K562 (cell line): Measurements from ENCODE around the gene MLLT6. TPM values are rescaled to one million over a fixed set of nuclear protein-coding genes. Genes with fewer than 3 reads are reported as not detected.
A peak's percentile ranks its signal among the peaks of the same experiment; 100 is the strongest.

Experiments used
- ATAC-seq: fragments of 200-7000 bp; cut with Tn5 transposase; 3 replicates; pipeline ENCODE4 v1.9.1; 2020; ENCODE audit warnings: moderate library complexity
- BruUV-seq: library from RNA; stranded (reverse); fragments of 400-500 nt; replicated peaks from 2 replicates; lab custom pipeline; 2021; lab: Mats Ljungman, UMichigan
- CTCF ChIA-PET: fragments of 300-600 bp; formaldehyde crosslinking; extraction: SDS; loops from one replicate; lab custom pipeline; 2021; ENCODE audit warnings: low intra/inter-chr PET ratio; lab: Yijun Ruan, JAX
- POLR2A ChIA-PET: fragments of 300-600, 350-650 bp; sonication (Branson Sonifier 250); formaldehyde crosslinking; extraction: SDS; loops from one replicate; lab custom pipeline; 2021; ENCODE audit warnings: antibody characterized with exemption, inconsistent platforms; lab: Yijun Ruan, JAX
- DNase-seq, 4 experiments: peaks; one replicate each; pipeline versions ENCODE4 v3.0.0 to v3.0.0-alpha.2; 2011 to 2018; ENCODE audit warnings: low spot score in 3 of 4, mixed read lengths in 3 of 4; ENCODE audit errors: extremely low read depth in 1 of 4
- FAIRE-seq: peaks from 2 replicates; lab custom pipeline; 2011; peaks lifted over from hg19 to GRCh38; lab: Jason Lieb, UNC
- H2AFZ ChIP-seq: 2 replicates; pipeline ENCODE4 v1.6.0; 2011; ENCODE audit warnings: low read depth, low read length, control low read depth, inconsistent platforms
- H3K27ac ChIP-seq: fragments of 200-600 bp; 3 replicates; pipeline ENCODE4 v1.8.0; 2011; ENCODE audit warnings: low read depth, mild to moderate bottlenecking, control low read depth, inconsistent platforms, low read length, moderate library complexity, mixed read lengths; ENCODE audit errors: extremely low read depth
- H3K27me3 ChIP-seq, 2 experiments: fragments of 300-600 bp in 1 of 2; 2 replicates in 1 of 2; 3 replicates in 1 of 2; pipeline versions ENCODE4 v1.6.0 to v1.8.0; 2011; ENCODE audit warnings: inconsistent platforms in 2 of 2, low read length in 2 of 2, mild to moderate bottlenecking in 1 of 2, mixed read lengths in 1 of 2, moderate library complexity in 1 of 2; ENCODE audit not compliant: control insufficient read depth in 2 of 2, insufficient read depth in 2 of 2
- H3K36me3 ChIP-seq: fragments of 300-600 bp; 3 replicates; pipeline ENCODE4 v1.8.0; 2011; ENCODE audit warnings: mild to moderate bottlenecking, low read length, inconsistent platforms; ENCODE audit not compliant: control insufficient read depth, insufficient read depth
- H3K4me1 ChIP-seq, 2 experiments: fragments of 200-600 bp in 1 of 2; replicated peaks in 1 of 2; 2 replicates in 1 of 2; 3 replicates in 1 of 2; pipeline versions ENCODE4 v1.5.1 to v1.8.0; 2011; ENCODE audit warnings: inconsistent platforms in 2 of 2, low read length in 2 of 2, mild to moderate bottlenecking in 1 of 2, mixed read lengths in 1 of 2, moderate library complexity in 1 of 2; ENCODE audit not compliant: control insufficient read depth in 2 of 2, insufficient read depth in 2 of 2
- H3K4me2 ChIP-seq: 2 replicates; pipeline ENCODE4 v1.6.1; 2011; ENCODE audit warnings: low read length, control low read depth, inconsistent platforms, mixed read lengths; ENCODE audit not compliant: insufficient read depth
- H3K4me3 ChIP-seq: fragments of 200-600 bp; sonication (generic), shearing (Covaris generic); 2 replicates; pipeline ENCODE4 v1.5.1; 2016; ENCODE audit warnings: control low read depth, inconsistent platforms
- H3K79me2 ChIP-seq: fragments of 200-600 bp; 3 replicates; pipeline ENCODE4 v1.8.0; 2011; ENCODE audit warnings: low read length, inconsistent platforms; ENCODE audit not compliant: control insufficient read depth, insufficient read depth
- H3K9ac ChIP-seq, 2 experiments: 2 replicates each; pipeline versions ENCODE4 v1.6.0 to v1.6.1; 2011; ENCODE audit warnings: low read depth in 2 of 2, low read length in 2 of 2, control low read depth in 1 of 2, inconsistent platforms in 1 of 2, mild to moderate bottlenecking in 1 of 2, mixed read lengths in 1 of 2; ENCODE audit not compliant: insufficient read depth in 1 of 2
- H3K9me1 ChIP-seq: one replicate; pipeline ENCODE4 v1.6.0; 2011; ENCODE audit warnings: inconsistent platforms, mild to moderate bottlenecking, low read length, moderate library complexity; ENCODE audit not compliant: control insufficient read depth, insufficient read depth
- H3K9me3 ChIP-seq: replicated peaks from 2 replicates; pipeline ENCODE4 v1.5.1; 2011; ENCODE audit warnings: low read depth, low read length, inconsistent platforms; ENCODE audit not compliant: control insufficient read depth, insufficient read depth
- H4K20me1 ChIP-seq: replicated peaks from 2 replicates; pipeline ENCODE4 v1.6.1; 2011; ENCODE audit warnings: low read length, inconsistent platforms, mixed read lengths; ENCODE audit not compliant: control insufficient read depth, insufficient read depth
- ARID1B ChIP-seq: fragments of 450-650 bp; IDR thresholded peaks from 2 replicates; pipeline ENCODE4 v1.6.1; 2016; ENCODE audit warnings: antibody characterized with exemption, mild to moderate bottlenecking, inconsistent platforms
- GTF2E2 ChIP-seq: fragments of 200-800 bp; sonication (Bioruptor generic); IDR thresholded peaks from 2 replicates; pipeline ENCODE4 v1.6.1; 2016; ENCODE audit warnings: missing genetic modification characterization, missing compliant biosample characterization
- HNRNPUL1 ChIP-seq: fragments of 200-400 bp; formaldehyde crosslinking; IDR thresholded peaks from 2 replicates; pipeline ENCODE4 v1.6.1; 2017; ENCODE audit warnings: low read length
- HOXB6 ChIP-seq: fragments of 250-450 bp; sonication (Bioruptor Pico); IDR thresholded peaks from 2 replicates; pipeline ENCODE4 v1.5.1; 2022; ENCODE audit warnings: mild to moderate bottlenecking, borderline replicate concordance
- POLR3A ChIP-seq: IDR thresholded peaks from 2 replicates; pipeline ENCODE4 v1.6.1; 2011; ENCODE audit warnings: borderline replicate concordance, mild to moderate bottlenecking, moderate library complexity; ENCODE audit not compliant: insufficient read length, insufficient read depth; ENCODE audit errors: extremely low read depth
- SRSF3 ChIP-seq: fragments of 200-400 bp; formaldehyde crosslinking; IDR thresholded peaks from 2 replicates; pipeline ENCODE4 v1.6.1; 2016; ENCODE audit warnings: mild to moderate bottlenecking, low read length, moderate library complexity; ENCODE audit not compliant: insufficient read depth
- STAG1 ChIP-seq: sonication (generic); formaldehyde crosslinking; IDR thresholded peaks from 2 replicates; pipeline ENCODE4 v1.5.0; 2020; ENCODE audit warnings: missing genetic modification reagents, borderline replicate concordance
- ZNF324 ChIP-seq: fragments of 250-450 bp; sonication (Bioruptor Pico); IDR thresholded peaks from 2 replicates; pipeline ENCODE4 v1.4.0; 2020; ENCODE audit warnings: mild to moderate bottlenecking
- ZNF707 ChIP-seq: fragments of 250-450 bp; sonication (Bioruptor Pico); conservative IDR thresholded peaks from 2 replicates; pipeline ENCODE4 v1.8.0; 2022; ENCODE audit warnings: inconsistent platforms, mild to moderate bottlenecking, moderate library complexity
- WGBS: fragments of 100-300 bp; shearing (Covaris generic); methylation state at CpG from one replicate; pipeline ENCODE4 v1.1.6; 2016; ENCODE audit warnings: low coverage, mixed read lengths; ENCODE audit not compliant: insufficient coverage; ENCODE audit errors: missing lambda C conversion rate; 5-methylcytosine and 5-hydroxymethylcytosine counted together
- in situ Hi-C: fragments of 300-500 bp; cut with MboI; formaldehyde crosslinking; loops from 4 replicates; pipeline ENCODE4 v1.15.0; 2018; ENCODE audit warnings: inconsistent platforms, mixed read lengths
- intact Hi-C: fragments of 100-400 bp; cut with micrococcal nuclease; formaldehyde crosslinking; loops from 2 replicates; pipeline ENCODE4 v1.14.2; 2022
- polyA plus RNA-seq, 8 experiments: library from polyadenylated mRNA; depleted of rRNA in 4 of 8; stranded (reverse) in 5 of 8; unstranded in 3 of 8; fragments of >200 nt; fragmentation: Nextera tagmentation in 2 of 8; fragmentation: Illumina TruSeq in 1 of 8; extraction: Ambion mirVana in 2 of 8; extraction: Trizol in 1 of 8; gene quantifications; 2 replicates each; pipeline versions ENCODE4 v1.2.1 to v1.2.3, GENCODE V29; 2011 to 2014; ENCODE audit warnings: inconsistent platforms in 1 of 8, missing spikeins in 1 of 8
- total RNA-seq, 7 experiments: library from RNA; depleted of rRNA in 6 of 7; stranded (reverse); fragments of >200 nt in 6 of 7; fragmentation: Illumina TruSeq in 2 of 7; extraction: Trizol in 2 of 7; gene quantifications; 2 replicates each; pipeline versions ENCODE4 v1.2.1 to v1.2.3, GENCODE V29; 2011 to 2021; ENCODE audit warnings: low replicate concordance in 1 of 7
- TF ChIP-seq, protein P1 (sequence below), 2 experiments: fragments of 150-350 bp in 1 of 2; IDR thresholded peaks; 2 replicates each; pipeline ENCODE4 v1.6.1; 2012 to 2016; ENCODE audit warnings: low read depth in 2 of 2, low read length in 2 of 2, mild to moderate bottlenecking in 1 of 2, moderate library complexity in 1 of 2

The MLLT6 gene
- total and polyA plus RNA-seq, 9 of the 15 experiments (the other 6 are each of a cell fraction or from before 2014, with no cell fraction given), result 3.1 to 71.7 (median 30.0) TPM

DNA sequence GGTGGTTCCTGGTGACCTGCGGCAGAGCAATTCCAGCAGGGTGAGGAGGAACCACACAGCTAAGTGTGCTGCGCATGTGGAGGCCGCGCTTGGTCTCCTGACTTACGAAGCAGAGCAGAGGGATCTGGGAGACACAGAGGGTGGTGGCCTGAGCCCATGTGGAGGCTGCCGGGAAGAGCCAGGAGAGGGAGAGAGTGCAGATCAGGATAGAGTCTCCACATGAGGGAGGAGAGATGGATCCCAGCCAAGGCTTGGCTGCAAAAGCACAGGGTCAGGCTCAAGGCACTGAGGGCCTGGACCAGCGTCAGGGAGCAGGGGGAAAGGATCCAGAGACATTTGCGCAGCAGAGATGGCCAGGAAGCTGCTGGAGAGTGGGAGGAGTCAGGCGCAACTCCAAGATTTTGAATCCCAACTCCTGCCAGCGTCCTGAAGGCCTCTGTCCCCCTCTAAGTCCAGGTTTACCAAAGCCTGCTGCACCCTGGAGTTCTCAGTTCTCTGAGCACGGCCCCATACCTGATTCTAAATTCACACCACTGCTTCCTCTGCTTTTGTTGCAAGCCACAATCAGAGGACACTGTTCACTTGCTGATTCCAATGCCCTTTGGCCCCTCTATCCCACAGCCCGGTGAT lies 11.3 kb upstream of the MLLT6 start:
- Histone ChIP-seq H3K4me3 (no peak overlapping the region), H2AFZ (no peak overlapping the region), H3K9me1 (no peaks in the 10 kb centered on the region), H4K20me1 (no peaks in the 10 kb centered on the region), H3K4me1 (peaks cover 0 to 18% of the 10 kb centered on the region in 2 experiments; a peak in 2 of 5 replicates), H3K9ac (peak overlapping the region in 1 of 2 experiments; percentile 82; a peak in 2 of 4 replicates), H3K27ac (no peak overlapping the region), H3K36me3 (no peaks in the 10 kb centered on the region), H3K9me3 (no peaks in the 10 kb centered on the region), H3K79me2 (no peaks in the 10 kb centered on the region), H3K4me2 (no peak overlapping the region), H3K27me3 (no peaks in the 10 kb centered on the region)
- DNase-seq (no peak), ATAC-seq (no peak), FAIRE-seq (no peak)
- ChIA-PET CTCF (no interaction called here), POLR2A (interaction anchor here (0.6 kb wide), 1 partner anchor 8 kb away, joined by 3 read pairs; no protein-coding TSS in a partner anchor)
- BruUV-seq, result no TSS peak
- intact Hi-C loops (no loop called here), in situ Hi-C loops (no loop called here)
- WGBS, result 55% methylated on average over 12 of the region's 12 CpGs
- TF ChIP-seq GTF2E2 (tag), result no peak

DNA sequence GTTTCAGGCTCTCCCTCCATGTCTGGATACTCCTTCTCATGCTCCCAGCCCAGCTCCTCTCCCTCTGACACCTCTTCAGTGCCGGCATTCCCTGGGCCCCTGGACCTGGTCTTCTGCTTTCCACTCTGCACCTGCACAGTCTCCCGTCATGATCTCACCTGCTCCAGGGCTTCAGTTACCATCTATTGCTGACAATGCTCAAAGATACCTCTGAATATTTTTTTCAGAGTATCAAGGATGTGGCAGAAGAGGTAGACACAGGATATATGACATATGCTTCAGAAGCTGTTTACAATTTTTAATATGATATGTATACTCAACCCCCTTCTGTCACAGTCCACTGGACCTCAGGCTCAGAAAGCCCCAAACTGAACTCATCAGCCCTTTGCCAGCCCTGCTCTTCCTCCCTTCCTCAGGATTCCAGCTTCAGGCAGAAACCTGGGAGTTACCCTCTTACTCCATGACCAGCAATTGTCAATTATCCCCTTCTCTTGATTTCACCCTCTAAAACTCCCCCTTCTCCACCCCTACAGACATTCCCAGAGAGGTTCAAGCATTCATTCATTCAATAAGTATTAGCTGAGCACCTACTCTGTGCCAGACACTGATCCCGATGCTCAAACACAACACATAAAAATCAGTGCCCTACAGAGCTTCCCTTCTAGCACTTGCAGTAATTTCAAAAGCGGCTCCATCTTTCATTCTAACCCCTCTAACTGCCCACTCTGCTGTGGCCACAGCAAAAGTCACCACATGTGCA lies 7.8 kb upstream of the MLLT6 start:
- Histone ChIP-seq H3K4me3 (no peak overlapping the region), H3K27me3 (no peaks in the 10 kb centered on the region), H2AFZ (no peak overlapping the region), H3K9me3 (no peaks in the 10 kb centered on the region), H3K79me2 (no peaks in the 10 kb centered on the region), H3K4me2 (no peak overlapping the region), H3K9ac (no peak overlapping the region; a peak in 1 of 4 replicates), H3K9me1 (no peaks in the 10 kb centered on the region), H4K20me1 (no peaks in the 10 kb centered on the region), H3K36me3 (no peaks in the 10 kb centered on the region), H3K27ac (no peak overlapping the region), H3K4me1 (peaks cover 17 to 36% of the 10 kb centered on the region in 2 experiments)
- intact Hi-C loops, result no loop called here
- CTCF ChIA-PET, result no interaction called here
- FAIRE-seq (no peak), ATAC-seq (no peak), DNase-seq (no peak)
- 32% methylated on average over 4 of the region's 4 CpGs for WGBS
- in situ Hi-C loops, result no loop called here
- POLR2A ChIA-PET, result interaction anchor here (0.6 to 1.2 kb wide), 5 partner anchors 12 to 38 kb away, joined by 3 to 4 read pairs (median 3); no protein-coding TSS in a partner anchor
- no TSS peak for BruUV-seq
- no peak for TF ChIP-seq POLR3A
- TF ChIP-seq ZNF707 (CRISPR knock-in tag), result no peak
- no peak for TF ChIP-seq ZNF324 (CRISPR knock-in tag)
- TF ChIP-seq, protein P1, sequence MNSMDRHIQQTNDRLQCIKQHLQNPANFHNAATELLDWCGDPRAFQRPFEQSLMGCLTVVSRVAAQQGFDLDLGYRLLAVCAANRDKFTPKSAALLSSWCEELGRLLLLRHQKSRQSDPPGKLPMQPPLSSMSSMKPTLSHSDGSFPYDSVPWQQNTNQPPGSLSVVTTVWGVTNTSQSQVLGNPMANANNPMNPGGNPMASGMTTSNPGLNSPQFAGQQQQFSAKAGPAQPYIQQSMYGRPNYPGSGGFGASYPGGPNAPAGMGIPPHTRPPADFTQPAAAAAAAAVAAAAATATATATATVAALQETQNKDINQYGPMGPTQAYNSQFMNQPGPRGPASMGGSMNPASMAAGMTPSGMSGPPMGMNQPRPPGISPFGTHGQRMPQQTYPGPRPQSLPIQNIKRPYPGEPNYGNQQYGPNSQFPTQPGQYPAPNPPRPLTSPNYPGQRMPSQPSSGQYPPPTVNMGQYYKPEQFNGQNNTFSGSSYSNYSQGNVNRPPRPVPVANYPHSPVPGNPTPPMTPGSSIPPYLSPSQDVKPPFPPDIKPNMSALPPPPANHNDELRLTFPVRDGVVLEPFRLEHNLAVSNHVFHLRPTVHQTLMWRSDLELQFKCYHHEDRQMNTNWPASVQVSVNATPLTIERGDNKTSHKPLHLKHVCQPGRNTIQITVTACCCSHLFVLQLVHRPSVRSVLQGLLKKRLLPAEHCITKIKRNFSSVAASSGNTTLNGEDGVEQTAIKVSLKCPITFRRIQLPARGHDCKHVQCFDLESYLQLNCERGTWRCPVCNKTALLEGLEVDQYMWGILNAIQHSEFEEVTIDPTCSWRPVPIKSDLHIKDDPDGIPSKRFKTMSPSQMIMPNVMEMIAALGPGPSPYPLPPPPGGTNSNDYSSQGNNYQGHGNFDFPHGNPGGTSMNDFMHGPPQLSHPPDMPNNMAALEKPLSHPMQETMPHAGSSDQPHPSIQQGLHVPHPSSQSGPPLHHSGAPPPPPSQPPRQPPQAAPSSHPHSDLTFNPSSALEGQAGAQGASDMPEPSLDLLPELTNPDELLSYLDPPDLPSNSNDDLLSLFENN (IDR thresholded peaks at IDR 0.05; ENCODE audit: low read depth in 2 of 2, low read length in 2 of 2), result no peak
- TF ChIP-seq HOXB6 (CRISPR knock-in tag), result no peak
- no peak for TF ChIP-seq SRSF3
- no peak for TF ChIP-seq HNRNPUL1
- no peak for TF ChIP-seq ARID1B
- TF ChIP-seq STAG1 (CRISPR knock-in tag), result no peak
